Measurements from ENCODE around the gene RASSF7. TPM values are rescaled to one million over a fixed set of nuclear protein-coding genes. Genes with fewer than 3 reads are reported as not detected.

The RASSF7 gene
- total and polyA plus RNA-seq, 2 of the 8 experiments (the other 6 are each of a cell fraction or from before 2014, with no cell fraction given) = 22.3 to 43.9 TPM

GRCh38 chr11:551131-551530, 9.6 kb upstream of the RASSF7 start (continued):
- no peak for TF ChIP-seq RAD21 (IDR thresholded peaks at IDR 0.05 in 1 of 2, conservative IDR thresholded peaks at IDR 0.05 in 1 of 2; ENCODE audit: low read depth in 2 of 2, low read length in 2 of 2)
- TF ChIP-seq KDM5A (IDR thresholded peaks at IDR 0.05; ENCODE audit: low read length) = no peak
- no peak for TF ChIP-seq NANOG (IDR thresholded peaks at IDR 0.05; ENCODE audit: insufficient read depth, low read depth, low read length, poor library complexity, severe bottlenecking)
- TF ChIP-seq FOSL1 (IDR thresholded peaks at IDR 0.05; ENCODE audit: insufficient read depth, low read depth, low read length) = no peak
- TF ChIP-seq CREB1 (IDR thresholded peaks at IDR 0.05) = no peak
- no peak for TF ChIP-seq ATF2 (IDR thresholded peaks at IDR 0.05; ENCODE audit: low read length)
